ENCODE results near the gene ULK1.
"Not testable (repeated sequence)": the region's sequence is repeated elsewhere in the genome, so short reads cannot be mapped to it uniquely, and the experiment has no call there.

ULK1 gene

GRCh38 chr12:131947482-131948027 lies 53.1 kb downstream of the ULK1 start:
- no peak for DNase-seq

GRCh38 chr12:131948166-131948712 lies 53.8 kb downstream of the ULK1 start:
- DNase-seq: no peak

- DNase-seq: not testable (repeated sequence)
Measured at GRCh38 chr12:131948713-131949430, 54.5 kb downstream of the ULK1 start.

- peak; percentile 81 to 84 for DNase-seq
Measured at GRCh38 chr12:131949431-131950181, 55.2 kb downstream of the ULK1 start, which contains the start of gene EP400. Gene EP400 (plus strand): TSS chr12:131949942. CDS start chr12:131960620, 10,678 bp downstream.

- DNase-seq: no peak
Measured at GRCh38 chr12:131950182-131950913, 55.9 kb downstream of the ULK1 start.

DNA sequence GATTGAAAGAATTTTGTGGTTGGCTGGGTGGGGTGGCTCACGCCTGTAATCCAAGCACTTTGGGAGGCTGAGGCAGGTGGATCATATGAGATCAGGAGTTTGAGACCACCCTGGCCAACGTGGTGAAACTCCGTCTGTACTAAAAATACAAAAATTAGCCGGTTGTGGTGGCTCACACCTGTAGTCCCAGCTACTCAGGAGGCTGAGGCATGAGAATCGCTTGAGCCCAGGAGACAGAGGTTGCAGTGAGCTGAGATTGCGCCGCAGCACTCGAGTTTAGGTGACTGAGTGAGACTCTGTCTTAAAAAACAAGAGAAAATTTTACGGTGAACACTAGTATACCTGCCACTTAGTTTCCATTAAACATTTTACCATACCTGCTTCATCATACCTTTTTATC lies 59.4 kb downstream of the ULK1 start:
- DNase-seq: not testable (repeated sequence)

DNA sequence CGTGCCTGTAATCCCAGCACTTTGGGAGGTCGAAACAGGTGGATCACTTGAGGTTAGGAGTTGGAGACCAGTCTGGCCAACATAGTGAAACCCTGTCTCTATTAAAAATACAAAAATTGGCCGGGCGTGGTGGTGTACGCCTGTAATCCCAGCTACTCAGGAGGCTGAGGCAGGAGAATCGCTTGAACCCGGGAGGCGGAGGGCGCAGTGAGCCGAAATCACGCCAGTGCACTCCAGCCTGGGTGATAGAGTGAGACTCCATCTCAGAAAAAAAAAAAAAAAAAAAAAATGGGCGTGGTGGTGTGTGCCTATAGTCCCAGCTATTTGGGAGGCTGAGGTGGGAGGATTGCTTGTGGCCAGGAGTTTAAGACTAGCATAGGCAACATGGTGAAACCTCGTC lies 60.0 kb downstream of the ULK1 start:
- DNase-seq: not testable (repeated sequence)

- DNase-seq: no peak
Measured at GRCh38 chr12:131959116-131959515, 64.7 kb downstream of the ULK1 start.

- DNase-seq: no peak
Measured at GRCh38 chr12:131959641-131960589, 65.5 kb downstream of the ULK1 start.

DNA sequence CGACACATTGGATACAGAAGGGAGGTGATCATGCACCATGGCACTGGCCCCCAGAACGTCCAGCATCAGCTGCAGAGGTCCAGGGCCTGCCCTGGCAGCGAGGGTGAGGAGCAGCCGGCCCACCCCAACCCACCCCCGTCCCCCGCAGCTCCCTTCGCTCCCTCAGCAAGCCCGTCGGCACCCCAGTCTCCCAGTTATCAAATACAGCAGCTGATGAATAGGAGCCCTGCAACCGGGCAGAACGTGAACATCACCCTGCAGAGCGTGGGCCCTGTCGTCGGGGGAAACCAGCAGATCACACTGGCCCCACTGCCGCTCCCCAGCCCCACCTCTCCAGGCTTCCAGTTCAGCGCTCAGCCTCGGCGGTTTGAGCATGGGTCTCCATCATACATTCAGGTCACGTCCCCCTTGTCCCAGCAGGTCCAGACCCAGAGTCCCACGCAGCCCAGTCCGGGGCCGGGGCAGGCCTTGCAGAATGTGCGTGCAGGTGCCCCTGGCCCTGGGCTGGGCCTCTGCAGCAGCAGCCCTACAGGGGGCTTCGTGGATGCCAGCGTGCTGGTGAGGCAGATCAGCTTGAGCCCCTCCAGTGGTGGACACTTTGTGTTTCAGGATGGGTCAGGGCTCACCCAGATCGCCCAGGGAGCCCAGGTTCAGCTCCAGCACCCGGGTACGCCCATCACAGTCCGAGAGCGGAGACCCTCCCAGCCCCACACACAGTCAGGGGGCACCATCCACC lies 66.3 kb downstream of the ULK1 start:
- not testable (repeated sequence) for DNase-seq

GRCh38 chr12:131961328-131961727 lies 66.9 kb downstream of the ULK1 start:
- DNase-seq: not testable (repeated sequence)

DNA sequence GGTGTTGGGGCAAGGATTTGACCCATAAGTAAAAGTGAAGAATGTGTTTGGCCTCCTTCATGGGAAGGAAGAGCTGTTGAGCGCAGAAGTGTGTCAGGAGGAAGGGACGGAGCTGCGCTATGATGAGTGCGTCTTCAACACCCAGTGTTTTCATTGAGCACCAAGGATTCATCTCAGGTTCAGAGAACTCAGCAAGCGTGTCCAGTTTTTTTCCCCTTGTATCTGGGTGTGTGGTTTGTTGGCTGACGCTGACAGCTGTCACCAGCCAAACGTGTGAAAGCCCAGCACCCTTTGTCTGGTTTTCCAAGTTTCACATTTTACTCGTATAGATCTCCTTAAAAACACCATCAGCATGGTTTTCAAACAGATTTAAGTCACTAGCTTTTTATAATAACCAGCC lies 67.6 kb downstream of the ULK1 start:
- no peak for DNase-seq

DNA sequence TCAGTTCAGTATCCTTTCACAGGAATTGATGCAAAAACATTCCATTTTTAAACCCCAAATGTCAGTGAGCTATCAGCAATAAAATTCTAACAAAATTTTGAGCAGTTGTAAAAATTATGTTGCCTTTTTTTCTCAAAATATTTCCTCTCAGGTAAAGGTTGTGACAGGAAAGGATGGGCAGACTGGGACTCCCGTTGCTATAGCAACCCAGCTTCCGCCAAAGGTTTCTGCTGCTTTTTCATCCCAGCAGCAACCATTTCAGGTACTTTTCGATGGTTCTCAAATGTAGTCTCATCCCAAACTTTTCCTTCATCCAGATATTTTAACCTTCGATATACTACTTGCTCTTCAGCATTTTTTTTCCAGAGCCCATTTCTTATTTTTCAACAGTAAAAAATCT lies 69.0 kb downstream of the ULK1 start:
- DNase-seq: no peak

GRCh38 chr12:131965073-131965472 lies 70.7 kb downstream of the ULK1 start:
- no peak for DNase-seq

DNA sequence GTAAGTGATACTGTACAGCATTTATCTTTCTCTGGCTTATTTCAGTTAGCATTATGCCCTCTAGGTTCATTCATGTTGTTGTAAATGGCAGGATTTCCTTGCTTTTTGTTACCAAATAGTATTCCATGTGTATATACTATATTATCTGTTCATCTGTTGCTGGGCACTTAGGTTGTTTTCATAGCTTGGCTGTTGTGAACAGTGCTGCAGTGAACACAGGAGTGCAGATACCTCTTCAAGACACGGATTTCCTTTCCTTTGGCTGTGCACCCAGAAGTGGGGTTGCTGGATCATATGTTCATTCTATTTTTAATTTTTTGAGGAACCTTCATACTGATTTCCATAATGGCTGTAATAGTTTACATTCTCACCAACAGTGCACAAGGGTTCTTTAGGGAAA lies 76.8 kb downstream of the ULK1 start:
- no peak for DNase-seq

Measured in bone marrow (tissue), 2 donors.